B cell (primary cell): ENCODE results near the gene GABRG3.

Source experiments
- EZH2 ChIP-seq: IDR thresholded peaks from 2 replicates; pipeline ENCODE4 v1.6.1; 2012; ENCODE audit warnings: borderline replicate concordance, low read depth, mild to moderate bottlenecking, moderate library complexity, low read length; ENCODE audit not compliant: insufficient read depth, poor library complexity, severe bottlenecking
- TF ChIP-seq, protein P1 (sequence below): fragments of 200-600 bp; IDR thresholded peaks from one replicate; pipeline ENCODE4 v1.8.0; 2022; ENCODE audit warnings: antibody characterized with exemption, mild to moderate bottlenecking

DNA sequence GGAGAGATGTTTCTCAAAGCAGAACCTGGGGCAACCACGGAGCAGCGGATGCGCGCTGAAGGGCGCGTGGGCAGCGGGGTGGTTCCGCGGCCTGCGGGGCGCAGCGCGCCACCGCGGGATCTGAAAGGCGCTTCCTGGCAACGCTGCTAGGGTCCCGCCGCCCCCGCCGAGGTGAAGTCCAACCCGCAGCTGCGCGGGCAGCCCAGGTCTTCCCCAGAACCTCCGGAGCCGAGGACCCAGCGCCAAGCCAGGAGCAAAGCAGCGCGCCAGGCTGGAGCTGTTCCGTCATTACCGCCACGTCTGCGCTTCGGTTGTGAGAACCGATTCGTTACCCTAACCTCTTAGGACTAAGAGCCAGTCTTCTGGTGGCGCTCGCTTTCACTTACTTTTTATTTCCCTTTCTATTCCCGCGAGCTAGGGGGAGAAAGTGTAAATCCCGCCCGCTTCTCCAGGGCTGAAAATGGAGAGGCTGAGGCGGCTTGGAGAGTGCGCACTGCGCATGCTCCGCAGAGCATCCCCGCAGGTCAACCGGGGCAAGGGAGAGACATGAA, 3.2 kb upstream of the GABRG3 start:
- TF ChIP-seq, protein P1, sequence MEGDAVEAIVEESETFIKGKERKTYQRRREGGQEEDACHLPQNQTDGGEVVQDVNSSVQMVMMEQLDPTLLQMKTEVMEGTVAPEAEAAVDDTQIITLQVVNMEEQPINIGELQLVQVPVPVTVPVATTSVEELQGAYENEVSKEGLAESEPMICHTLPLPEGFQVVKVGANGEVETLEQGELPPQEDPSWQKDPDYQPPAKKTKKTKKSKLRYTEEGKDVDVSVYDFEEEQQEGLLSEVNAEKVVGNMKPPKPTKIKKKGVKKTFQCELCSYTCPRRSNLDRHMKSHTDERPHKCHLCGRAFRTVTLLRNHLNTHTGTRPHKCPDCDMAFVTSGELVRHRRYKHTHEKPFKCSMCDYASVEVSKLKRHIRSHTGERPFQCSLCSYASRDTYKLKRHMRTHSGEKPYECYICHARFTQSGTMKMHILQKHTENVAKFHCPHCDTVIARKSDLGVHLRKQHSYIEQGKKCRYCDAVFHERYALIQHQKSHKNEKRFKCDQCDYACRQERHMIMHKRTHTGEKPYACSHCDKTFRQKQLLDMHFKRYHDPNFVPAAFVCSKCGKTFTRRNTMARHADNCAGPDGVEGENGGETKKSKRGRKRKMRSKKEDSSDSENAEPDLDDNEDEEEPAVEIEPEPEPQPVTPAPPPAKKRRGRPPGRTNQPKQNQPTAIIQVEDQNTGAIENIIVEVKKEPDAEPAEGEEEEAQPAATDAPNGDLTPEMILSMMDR = no peak
- TF ChIP-seq EZH2 = no peak
